NOMO-1 treated with DMSO at 0.1 percent for 48 hours (cell line): ENCODE results near the gene ARRDC5.
"Not testable (repeated sequence)": the region's sequence is repeated elsewhere in the genome, so short reads cannot be mapped to it uniquely, and the experiment has no call there.

Experiments
- DNase-seq: peaks from one replicate; lab custom pipeline; 2025; ENCODE audit not compliant: unreplicated experiment; lab: John Stamatoyannopoulos, UW

ARRDC5 gene

DNA sequence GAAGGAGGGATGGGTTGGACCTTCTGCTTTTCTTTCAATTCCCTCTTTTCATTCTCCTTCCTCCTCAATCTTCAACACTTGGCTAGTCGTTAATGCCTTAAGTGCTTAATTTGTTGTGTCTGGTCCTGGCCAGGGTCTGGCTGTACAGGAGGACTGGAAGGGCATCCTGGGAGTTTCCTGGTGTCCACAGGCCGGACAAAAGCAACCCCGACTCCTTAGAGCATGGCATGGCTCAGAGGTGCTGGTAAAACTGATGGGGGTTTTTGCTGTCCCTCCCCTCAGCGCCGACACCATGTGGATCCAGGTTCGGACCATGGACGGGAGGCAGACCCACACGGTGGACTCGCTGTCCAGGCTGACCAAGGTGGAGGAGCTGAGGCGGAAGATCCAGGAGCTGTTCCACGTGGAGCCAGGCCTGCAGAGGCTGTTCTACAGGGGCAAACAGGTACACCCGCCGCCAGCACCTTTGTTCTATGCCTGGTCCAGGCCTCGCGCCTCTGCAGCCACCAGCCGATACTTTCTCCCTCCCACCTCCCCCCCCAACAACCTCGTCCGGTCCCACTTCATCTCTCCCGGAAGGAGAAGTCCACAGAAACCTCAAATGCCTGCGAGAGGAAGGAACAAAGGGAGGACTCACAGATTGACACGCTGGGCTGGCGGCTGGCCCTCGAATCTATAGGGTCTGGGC, 8.0 kb upstream of the ARRDC5 start:
- peak; percentile 35 for DNase-seq

DNA sequence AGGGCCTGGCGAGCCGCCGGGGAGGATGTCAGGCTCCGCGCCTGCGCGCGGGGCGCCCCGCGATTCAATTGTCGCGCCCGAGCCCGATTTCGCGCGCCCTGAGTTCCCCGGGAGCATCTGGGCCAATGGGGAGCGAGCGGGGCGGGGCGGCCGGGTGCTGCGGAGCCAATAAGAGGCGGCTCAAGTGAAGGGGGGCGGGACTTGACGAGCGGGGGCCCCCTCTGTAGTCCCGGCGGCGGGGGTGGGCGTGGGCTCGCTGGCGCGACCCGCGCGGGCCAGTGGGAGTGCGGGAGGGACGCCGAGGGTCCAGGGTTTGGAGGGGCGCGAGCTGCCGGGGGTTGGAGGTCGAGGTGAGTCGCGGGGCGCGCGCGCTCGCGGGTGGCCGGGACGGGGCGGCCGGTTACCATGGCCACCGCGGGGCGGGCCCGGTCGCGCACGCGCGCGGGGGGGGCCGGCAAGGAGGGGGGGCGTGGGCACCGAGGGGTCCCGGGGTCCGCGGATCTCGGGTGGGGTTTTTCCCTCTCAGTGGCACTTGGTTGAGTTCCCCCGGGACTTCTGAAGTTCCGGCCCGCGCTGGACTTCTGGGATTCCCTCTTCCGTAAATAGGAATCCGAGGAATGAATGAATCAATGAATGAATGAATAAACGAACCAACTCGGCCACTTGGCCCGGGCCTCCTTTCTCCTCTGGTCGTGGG, 7.3 kb upstream of the ARRDC5 start:
- peak; percentile 92 for DNase-seq

DNA sequence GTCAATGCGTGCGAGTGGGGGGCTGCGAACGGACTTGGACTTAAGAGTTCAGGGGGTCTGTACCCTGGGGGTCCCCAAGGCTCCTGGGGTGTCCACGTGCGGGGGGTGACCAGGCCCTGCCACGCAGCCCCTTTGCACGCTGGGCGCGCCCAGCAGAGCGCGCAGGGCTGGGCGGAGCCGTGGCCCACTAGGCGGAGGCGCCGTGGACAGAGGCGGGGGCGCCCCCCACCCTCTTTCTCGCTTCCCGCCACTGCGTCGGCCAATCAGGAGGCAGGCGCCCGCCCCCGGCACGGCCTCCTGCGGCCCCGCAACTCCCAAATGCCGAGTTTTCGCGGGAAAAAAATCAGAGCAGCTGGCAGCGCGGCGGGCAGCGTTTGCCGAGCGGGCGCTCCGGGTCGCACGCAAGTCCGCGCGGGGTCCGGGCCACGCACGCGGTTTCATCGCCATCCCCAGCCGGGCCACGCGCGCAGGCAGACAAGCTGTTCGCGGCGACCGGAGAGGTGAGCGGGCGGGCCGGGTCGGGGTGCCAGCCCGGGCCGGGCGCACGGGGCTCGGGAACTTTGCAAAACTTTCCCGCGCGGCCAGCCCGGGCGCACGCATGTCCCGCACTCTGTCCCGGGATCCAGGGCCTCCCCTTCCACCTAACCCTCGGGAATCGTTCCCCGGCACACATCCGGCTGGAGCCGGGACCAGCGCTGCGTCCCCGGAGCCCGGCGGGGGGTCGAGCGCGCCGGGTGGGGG, 6.6 kb upstream of the ARRDC5 start, which contains the start of gene UHRF1:
Gene UHRF1 (plus strand): TSS at position 346 of the 741 bp plus-strand sequence. CDS start 1,385 bp downstream, outside the sequence.
- peak; percentile 50 for DNase-seq

GRCh38 chr19:4908781-4909155, 6.1 kb upstream of the ARRDC5 start:
- DNase-seq = no peak

DNA sequence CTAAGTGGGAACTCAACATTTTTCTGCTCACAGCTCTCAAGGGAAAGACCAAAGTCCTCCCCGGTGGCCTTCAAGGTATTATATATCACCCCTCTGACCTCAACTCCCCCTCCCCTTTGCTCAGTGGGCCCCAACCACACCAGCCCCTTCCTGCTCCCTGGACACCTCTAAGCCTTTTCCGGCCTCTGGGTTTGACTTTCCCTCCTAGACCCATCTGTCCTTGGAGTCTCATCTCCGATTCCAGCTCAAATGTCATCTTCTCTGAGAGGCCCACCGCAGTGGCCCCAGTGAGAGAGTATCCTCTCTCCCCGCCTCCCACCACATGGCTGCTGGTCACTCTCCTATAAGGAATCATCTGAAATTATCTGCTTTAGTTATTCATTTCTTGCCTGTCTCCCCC, 5.7 kb upstream of the ARRDC5 start:
- no peak for DNase-seq

GRCh38 chr19:4906963-4907362, 4.3 kb upstream of the ARRDC5 start:
- no peak for DNase-seq

DNA sequence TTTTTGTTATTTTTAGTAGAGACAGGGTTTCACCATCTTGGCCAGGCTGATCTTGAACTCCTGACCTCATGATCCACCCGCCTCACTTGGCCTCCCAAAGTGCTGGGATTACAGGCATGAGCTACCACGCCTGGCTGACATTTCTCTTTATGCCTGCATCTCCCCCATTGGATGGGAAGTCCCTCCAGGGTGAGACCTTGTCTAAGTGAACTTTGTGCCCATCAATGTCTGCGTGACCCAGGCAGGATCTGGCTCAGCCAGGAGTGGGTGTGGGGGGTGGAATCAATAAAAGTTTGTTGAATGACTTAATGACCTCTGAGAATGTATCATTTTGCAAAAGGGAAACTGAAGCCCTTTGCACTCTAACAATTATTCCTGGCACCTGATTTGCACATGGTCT, 1.8 kb upstream of the ARRDC5 start:
- no peak for DNase-seq

DNA sequence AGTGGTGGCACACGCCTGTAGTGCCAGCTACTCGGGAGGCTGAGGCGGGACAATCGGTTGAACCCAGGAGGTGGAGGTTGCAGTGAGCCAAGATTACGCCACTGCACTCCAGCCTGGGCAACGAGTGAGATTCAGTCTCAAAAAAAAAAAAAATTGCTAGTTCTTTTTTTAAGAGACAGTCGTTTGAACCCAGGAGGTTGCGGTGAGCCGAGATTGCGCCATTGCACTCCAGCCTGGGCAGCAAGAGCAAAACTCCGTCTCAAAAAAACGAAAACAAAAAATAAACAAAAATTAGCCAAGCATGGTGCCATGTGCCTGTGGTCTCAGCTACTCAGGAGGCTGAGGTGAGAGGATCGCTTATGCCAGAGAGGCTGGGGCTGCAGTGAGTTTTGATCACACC, 1.8 kb downstream of the ARRDC5 start:
- peak; percentile 77 for DNase-seq

- no peak for DNase-seq
These were observed 5.5 kb downstream of the ARRDC5 start for GRCh38 chr19:4897146-4897545.

- DNase-seq = peak; percentile 19
These were observed 6.3 kb downstream of the ARRDC5 start for GRCh38 chr19:4896372-4896771.

DNA sequence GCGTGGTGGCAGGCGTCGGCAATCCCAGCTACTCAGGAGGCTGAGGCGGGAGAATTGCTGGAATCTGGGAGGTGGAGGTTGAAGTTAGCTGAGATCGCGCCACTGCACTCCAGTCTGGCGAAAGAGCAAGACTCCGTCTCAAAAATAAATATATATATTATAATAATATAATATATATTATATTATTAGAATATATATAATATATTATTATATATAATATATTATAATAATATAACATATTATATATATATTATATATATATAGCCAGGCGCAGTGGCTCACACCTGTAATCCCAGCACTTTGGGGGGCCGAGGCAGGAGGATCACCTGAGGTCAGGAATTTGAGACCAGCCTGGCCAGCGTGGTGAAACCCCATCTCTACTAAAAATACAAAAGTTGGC, 9.7 kb downstream of the ARRDC5 start:
- not testable (repeated sequence) for DNase-seq

GRCh38 chr19:4891066-4891465, 11.6 kb downstream of the ARRDC5 start:
- no peak for DNase-seq

GRCh38 chr19:4889034-4889815, 13.5 kb downstream of the ARRDC5 start:
- DNase-seq = no peak

DNA sequence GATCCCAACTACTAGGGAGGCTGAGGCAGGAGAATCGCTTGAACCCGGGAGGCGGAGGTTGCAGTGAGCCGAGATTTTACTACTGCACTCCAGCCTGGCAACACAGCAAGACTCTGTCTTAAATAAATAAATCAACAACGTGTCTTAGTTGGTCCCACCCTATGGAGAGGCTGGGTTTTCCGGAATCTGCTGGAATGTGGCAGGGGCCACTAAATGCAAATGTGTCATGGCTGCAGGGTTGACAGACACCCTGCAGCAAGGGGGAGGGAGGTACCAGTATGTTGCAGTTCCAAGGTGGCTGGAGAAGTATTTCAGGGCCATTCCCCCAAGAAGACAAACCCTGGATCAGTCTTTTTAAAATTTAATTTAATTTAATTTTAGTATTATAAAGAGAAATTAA, 14.9 kb downstream of the ARRDC5 start:
- DNase-seq = not testable (repeated sequence)

DNA sequence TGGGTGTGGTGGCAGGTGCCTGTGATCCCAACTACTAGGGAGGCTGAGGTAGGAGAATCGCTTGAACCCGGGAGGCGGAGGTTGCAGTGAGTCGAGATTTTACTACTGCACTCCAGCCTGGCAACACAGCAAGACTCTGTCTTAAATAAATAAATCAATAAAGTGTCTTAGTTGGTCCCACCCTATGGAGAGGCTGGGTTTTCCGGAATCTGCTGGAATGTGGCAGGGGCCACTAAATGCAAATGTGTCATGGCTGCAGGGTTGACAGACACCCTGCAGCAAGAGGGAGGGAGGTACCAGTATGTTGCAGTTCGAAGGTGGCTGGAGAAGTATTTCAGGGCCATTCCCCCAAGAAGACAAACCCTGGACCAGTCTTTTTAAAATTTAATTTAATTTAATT, 17.7 kb downstream of the ARRDC5 start:
- not testable (repeated sequence) for DNase-seq

DNA sequence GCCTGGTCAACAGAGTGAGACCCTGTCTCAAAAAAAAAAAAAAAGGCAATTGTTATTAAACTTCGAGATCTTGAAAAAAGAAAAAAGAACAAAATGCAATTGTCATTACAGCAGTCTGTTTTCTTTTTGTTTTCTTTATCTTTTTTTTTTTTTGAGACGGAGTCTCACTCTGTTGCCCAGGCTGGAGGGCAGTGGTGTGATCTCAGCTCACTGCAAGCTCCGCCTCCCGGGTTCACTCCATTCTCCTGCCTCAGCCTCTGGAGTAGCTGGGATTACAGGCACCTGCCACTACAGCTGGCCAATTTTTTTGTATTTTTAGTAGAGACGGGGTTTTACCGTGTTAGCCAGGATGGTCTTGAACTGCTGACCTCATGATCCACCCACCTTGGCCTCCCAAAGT, 19.8 kb downstream of the ARRDC5 start:
- not testable (repeated sequence) for DNase-seq

- DNase-seq = no peak
These were observed 23.7 kb downstream of the ARRDC5 start for GRCh38 chr19:4879041-4879440.

DNA sequence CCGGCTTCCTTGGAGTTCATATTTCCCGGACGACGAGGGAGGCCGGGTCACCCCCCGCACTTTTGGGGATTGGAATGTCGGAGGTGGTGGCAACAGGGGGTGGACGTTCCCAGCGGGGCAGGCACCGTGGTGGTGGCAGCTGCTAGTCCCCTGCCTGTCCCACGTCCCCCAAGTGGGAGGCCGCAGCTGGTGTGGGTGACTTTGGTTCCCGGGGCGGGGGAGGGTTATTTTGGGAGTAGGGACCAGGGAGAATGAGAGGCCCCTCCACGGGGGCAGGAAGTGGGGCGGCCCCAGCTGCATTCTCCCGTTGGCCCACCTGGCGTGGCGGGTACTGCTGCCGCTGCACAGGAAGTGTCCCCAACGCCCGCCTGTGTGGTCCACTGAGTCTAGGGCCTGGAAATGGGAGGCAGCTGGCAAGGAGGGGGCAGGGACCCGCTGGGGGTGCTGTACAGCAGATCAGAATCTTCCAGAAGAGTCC, 24.2 kb downstream of the ARRDC5 start:
- no peak for DNase-seq

- DNase-seq = no peak
These were observed 24.8 kb downstream of the ARRDC5 start for GRCh38 chr19:4877753-4878490.

GRCh38 chr19:4873930-4874329, 28.8 kb downstream of the ARRDC5 start:
- no peak for DNase-seq
